HG03520 (cell line): ENCODE data around the gene AMDHD1.

Source experiments
- ATAC-seq: cut with Tn5 transposase; IDR thresholded peaks from one replicate; pipeline ENCODE4 v1.9.1; 2021; ENCODE audit warnings: mild to moderate bottlenecking, moderate library complexity; ENCODE audit not compliant: unreplicated experiment

Gene AMDHD1

DNA sequence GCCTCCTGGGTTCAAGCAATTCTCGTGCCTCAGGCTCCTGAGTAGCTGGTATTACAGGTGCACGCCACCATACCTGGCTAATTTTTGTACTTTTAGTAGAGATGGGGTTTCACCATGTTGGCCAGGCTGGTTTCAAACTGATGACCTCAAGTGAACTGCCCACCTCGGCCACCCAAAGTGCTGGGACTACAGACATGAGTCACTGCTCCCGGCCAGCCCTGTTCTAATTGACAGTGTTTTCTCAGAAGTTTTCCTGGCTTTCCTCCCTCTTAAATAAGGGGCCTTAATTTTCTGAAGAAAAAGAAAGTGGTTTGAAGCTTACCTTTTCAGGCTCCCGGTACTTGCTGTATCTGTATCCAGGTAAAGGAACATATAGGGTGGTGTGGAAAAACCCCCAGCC is 51.3 kb downstream of the AMDHD1 start:
- ATAC-seq: no peak

DNA sequence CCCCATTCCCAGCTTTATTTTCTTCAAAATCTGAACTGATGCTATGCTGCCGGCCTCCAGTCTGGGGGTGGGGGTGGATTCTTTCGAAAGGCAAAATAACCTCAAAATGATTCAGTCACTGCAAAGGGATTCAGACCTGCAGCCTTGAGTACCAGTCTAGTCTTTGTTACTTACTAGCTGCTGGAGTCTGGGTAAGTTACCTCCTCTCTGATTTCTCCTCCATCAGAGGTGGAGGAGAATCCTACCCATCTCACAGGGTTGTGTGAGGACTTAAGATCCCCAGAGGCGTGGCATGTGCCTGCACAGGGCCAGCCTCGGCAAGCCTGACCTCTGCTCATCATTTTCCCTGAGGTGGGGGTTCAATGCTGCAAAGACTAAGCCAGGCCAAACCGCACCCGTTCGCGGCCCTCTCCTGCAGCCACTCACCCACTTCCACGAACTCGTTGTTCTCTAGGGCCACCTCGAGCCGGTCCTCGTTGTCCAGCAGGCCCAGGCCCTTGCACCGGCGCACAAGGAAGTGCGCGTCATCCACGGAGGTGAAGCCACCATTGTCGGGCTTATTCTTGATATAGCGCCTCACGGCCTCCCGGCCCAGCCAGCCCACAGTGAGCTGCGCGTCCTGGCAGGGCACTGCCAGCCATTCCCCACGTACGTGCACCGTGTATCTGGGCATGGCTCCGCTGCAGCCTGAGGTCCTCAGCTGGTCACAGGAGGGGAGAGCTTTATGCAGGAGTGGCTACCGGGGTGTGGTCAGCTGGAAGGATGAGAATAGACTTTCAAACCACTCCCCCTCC is 52.3 kb downstream of the AMDHD1 start:
- ATAC-seq: no peak

DNA sequence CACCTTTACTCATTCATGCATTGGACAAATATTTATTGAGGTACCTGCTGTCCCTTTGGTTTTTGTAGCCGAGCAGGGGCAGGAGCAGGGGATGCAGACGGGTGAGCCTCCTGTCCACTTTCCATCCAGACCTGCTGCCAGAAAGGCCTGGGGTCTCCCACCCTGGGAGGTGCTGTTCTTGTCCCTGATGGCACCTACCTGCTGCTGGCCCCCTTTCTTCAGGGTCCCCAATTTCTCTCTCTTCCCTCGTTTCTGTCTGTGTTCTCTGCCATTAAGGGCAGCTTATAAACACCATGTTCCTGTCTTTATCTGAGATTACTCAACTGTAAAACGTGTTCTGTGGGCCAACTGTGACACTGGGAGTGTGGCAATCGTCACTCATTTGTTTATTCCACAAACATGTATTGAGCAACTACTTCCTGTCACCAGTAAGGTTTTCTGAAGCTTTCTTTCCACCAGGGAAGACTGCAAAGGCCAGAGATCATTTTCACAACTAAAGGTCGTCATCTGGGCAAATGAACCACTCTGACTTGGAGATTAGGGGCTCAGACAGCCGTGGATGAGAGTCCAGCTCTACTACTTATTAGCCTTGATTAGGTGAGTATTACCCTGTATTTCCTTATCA is 53.0 kb downstream of the AMDHD1 start, which contains the start of gene HAL:
TSS of gene HAL (minus strand) at position 311 of the 625 bp plus-strand sequence. CDS start 434 bp downstream, outside the sequence.
- no peak for ATAC-seq

DNA sequence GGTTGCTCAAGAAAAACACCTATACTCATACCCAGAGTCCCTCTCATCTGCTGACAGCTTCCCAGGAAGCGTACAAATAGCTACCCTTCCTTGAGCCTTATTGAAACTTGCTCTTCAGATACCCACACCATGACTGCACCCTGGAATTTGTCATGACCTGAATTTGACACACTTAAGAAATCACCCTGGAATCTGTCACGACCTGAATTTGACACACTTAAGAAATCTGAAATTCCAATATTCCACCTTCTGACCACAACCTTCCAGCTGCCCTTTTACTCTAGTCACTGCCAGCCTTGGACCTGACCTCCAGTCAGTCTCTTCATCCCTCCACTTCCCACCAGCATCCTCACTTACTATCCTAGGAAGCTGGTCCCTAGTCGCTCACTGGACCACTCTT is 54.1 kb downstream of the AMDHD1 start:
- no peak for ATAC-seq

DNA sequence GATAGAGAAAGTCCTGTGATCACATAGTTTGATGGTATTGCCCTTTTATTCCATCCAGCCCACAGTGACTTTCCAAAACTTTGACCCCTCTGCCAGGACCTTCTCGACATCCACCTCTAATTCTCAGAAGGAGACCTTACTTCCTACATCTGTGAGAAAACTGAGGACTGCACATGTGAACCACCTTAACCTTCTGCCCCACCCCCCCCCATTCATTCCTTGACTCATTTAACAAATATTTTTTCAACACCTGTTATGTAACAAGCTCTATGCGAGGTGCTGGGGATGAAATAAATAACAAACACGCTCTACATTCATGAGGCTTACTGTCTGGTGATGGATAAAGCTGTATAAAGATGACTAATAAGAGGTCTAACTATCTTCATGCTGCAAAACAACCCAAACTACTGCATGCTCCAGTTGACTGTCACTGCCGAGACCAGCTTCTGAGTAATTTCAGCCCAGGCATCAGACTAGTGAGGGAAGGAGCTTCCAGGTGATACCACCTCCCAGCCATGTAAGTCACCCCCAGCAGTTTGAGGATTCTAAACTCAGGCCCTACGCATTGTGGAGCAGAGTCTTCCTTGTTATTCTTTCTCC is 54.9 kb downstream of the AMDHD1 start:
- no peak for ATAC-seq

DNA sequence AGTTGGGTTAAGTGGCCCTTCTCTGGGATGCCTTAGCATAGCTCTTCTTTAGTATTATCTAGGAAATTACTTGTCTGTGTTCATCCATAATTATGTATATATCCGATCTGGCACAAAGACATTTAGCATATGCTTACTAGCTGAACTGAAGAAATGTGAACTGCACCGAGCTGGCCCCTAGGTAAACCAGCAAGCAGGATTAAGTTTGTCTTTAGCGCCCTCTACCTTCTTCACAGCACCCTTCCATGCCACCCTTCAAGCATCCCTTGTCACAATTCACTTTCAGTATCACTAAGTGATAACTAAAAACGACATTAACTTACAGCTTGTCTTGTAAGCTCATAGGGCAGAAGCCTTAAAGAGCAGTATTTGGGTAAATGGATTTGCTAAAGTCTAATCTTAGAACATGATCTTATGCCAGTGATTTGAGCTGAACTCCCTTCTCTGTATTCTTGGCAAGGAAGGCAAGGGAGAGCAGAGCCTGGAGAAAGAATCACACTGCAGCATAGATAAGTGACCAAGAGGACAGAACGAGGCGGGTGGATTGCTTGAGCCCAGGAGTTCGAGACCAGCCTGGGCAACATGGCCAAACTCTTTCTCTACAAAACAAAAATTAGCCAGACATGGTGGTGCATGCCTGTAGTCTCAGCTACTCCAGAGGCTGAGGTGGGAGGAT is 55.6 kb downstream of the AMDHD1 start:
- peak; percentile 92 for ATAC-seq

DNA sequence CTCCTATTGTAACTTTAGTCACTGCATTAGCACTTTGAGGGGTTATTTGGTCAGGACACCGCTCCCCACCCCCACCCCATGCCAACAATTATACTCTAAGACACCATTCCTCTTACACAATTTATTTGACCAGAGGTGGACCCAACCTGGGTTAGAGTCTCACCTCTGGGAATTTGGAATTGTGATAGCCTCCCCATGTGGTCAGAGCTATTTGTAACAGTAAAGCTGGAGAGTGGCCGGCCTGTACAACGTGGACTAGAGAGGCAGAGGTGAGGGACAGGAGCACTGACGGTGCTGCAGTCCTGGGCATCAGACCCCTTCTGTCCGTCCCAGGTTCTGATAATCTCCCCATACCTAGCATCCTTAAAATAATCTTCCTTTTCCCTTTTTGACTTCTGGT is 56.4 kb downstream of the AMDHD1 start:
- ATAC-seq: no peak

DNA sequence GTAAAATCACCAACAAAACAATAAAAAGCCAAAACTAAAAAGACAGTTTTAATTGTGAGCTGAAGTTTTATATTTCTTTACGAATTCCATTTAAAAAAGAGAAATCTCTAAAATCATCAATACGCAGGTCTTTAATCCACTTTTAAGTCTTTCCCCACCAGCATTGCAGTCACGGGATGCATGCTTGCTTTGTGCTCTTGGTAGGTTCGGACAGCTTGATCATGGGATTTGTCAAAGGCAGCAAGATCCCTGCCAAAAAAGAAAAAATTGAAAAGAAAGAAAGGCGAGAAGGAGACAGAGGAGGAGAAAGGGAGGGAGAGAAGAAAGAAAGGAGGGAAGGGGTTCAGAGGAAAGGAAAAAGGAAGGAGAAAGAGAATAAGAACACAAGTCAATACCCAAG is 57.7 kb downstream of the AMDHD1 start:
- no peak for ATAC-seq

DNA sequence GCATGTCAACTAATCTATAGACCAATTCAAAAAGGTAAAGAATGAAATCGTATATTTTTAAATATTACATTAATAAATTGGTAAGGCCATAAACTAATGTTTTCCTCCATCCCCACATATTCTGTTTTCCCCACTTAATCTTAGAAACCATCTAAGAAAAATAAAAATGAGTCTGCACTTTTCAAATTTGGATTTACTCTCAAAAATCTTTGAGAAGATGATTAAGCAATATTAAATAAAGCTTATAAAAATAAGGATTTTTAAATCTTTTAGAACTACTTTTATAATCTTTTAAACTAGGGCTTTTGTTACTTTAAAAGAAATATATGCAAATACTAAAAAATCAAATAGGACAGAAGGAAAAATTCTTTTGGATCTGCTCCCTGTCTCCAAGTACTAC is 63.6 kb downstream of the AMDHD1 start:
- no peak for ATAC-seq

DNA sequence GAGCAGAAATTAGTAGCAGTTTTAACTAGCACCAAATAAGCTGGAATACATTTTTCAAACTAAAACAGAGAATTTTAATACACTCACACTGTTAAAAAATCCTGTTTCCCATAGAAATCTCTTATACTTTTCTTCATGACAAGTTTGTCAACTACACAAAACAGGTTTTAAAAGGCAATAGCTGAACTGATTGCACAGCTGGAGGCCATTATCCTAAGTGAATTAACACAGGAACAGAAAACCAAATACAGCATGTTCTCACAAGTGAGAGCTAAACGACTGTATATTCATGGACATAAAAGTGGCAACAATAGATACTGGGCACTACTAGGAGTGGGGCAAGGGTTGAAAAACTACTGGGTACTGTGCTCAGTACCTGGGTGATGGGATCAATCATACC is 64.6 kb downstream of the AMDHD1 start:
- no peak for ATAC-seq

DNA sequence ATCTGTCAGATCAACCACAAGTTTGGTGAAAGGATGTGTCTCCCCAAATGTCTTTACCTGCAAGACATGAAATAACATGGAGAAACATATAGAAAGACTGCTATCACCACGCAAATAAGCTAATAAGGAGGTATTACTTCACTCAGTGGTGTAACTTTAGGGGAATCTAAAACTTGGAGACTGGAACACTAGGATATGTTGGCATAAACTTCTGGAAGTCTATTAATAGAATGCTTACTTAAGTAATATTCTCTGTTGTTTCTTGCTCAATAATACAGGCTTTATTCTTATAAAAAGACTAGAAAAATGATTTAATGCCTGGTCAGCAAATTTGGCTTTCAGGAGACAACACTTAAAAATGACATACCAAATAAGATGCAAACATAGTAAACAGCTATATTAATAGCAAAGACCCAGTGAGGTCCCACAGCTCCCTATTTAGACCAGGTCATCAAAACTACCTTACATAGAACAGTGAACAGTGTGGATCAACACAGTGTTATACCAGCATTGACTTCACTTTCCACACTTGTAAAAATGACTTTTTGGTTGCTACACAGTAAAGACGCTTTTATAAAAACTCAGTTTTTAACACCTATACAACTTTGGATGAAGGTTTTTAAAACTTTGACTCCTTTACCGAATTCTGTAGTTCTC is 71.9 kb downstream of the AMDHD1 start:
- no peak for ATAC-seq

DNA sequence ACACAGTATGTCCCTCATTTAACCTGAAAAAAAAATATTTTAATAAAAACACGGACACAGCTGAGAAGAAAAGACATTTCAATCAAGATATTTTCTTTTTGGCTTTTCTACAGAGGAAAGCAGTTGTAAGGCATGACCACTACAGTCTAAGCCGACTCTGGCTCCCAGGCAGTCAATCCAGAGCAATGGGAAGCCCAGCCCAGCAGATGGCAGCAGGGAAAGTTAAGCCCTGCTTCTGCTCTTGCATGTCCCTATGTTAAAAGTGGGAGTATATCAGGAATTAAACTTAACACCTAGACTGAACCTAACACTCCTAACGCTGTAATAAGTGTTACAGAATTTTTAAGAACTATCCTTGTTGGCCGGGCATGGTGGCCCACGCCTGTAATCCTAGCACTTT is 72.5 kb downstream of the AMDHD1 start:
- ATAC-seq: no peak
